ENCODE measurements around the gene KRTAP10-2. TPM values are rescaled to one million over a fixed set of nuclear protein-coding genes. Genes with fewer than 3 reads are reported as not detected.
"Not testable (repeated sequence)": the region's sequence is repeated elsewhere in the genome, so short reads cannot be mapped to it uniquely, and the experiment has no call there.

The KRTAP10-2 gene
- total and polyA plus RNA-seq, 5 donors, result 0.11 TPM; not detected in 4

DNA sequence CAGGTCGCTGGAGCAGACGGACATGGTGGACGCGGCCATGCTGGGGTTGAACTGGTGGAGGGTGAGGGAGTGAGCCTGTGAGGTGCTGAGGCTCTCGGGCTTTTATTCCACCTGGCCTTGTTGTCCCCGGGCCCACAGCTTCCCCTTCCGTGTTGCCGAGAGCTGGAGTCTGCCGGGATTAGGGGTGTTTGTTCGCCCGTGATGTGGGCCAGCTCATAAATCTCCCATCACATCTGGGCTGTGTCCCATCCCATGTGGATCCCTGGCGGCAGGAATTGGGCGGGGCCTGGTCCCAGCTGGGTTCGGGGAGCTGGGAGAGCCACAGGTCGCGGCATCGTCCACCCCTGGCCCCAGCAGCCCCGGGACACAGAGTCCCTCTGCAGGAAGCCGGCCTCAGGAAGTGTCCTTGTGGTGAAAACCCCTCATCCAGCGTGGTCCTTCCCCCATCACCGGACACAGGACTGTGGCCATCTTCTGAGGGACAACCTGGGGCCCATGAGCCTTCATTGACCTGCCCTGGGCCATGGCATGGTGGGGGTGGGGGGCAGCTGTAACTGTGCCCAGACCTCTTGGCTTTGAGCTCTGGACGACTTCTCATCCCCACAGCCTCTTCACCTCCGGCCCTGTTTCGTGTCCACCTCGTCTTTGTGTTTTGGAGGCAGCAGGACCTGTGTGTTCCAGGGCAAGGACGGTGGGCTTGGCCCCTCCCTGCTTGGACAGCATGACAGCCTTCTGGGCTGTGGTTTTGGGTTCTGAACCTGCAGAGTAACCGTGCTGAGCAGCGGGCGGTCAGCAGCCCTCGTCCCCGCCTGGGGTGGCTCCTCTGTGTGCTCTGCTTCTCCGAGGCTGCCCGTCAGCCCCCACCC, 41.4 kb upstream of the KRTAP10-2 start, which contains the start of gene KRTAP10-6:
Gene KRTAP10-6, minus strand, starts transcription at position 60 of the 866 bp plus-strand sequence. Its CDS starts 21 bp downstream, at position 39.
- ATAC-seq, result peak; percentile 17 to 26
- Histone ChIP-seq H3K4me3 (ENCODE audit: low read length) (no peak within 1 kb of the TSS), H3K27ac (ENCODE audit: low read length) (no peak within 1 kb of the TSS), H3K9me3 (ENCODE audit: control insufficient read depth, low read length) (no peaks in the 10 kb centered on the region), H3K27me3 (ENCODE audit: control insufficient read depth, insufficient read depth) (no peaks in the 10 kb centered on the region), H3K4me1 (ENCODE audit: control insufficient read depth, insufficient read depth, low read length) (no peaks in the 10 kb centered on the region)
- 71% methylated on average over 33 of the region's 33 CpGs for WGBS
- DNase-seq, result peak in 1 of 3 donors; percentile 45
- intact Hi-C loops (cut with DNase I), result no loop called here

GRCh38 chr21:44591801-44592130, 40.5 kb upstream of the KRTAP10-2 start:
- H3K27me3 ChIP-seq (ENCODE audit: control insufficient read depth, insufficient read depth); H3K4me1 ChIP-seq (ENCODE audit: control insufficient read depth, insufficient read depth, low read length); H3K27ac ChIP-seq (ENCODE audit: low read length); intact Hi-C loops (cut with DNase I); ATAC-seq; H3K9me3 ChIP-seq (ENCODE audit: control insufficient read depth, low read length); H3K4me3 ChIP-seq (ENCODE audit: low read length); DNase-seq: not testable (repeated sequence)
- 51% methylated on average over 4 of the region's 4 CpGs for WGBS

- H3K4me3 ChIP-seq (ENCODE audit: low read length); ATAC-seq; H3K4me1 ChIP-seq (ENCODE audit: control insufficient read depth, insufficient read depth, low read length); H3K27me3 ChIP-seq (ENCODE audit: control insufficient read depth, insufficient read depth); H3K27ac ChIP-seq (ENCODE audit: low read length); intact Hi-C loops (cut with DNase I); H3K9me3 ChIP-seq (ENCODE audit: control insufficient read depth, low read length): not testable (repeated sequence)
- WGBS, result 57% methylated on average over 18 of the region's 19 CpGs
- DNase-seq, result peak in 1 of 3 donors; percentile 35
Observed at GRCh38 chr21:44590897-44591800, 39.8 kb upstream of the KRTAP10-2 start.

GRCh38 chr21:44590311-44590721, 39.0 kb upstream of the KRTAP10-2 start:
- intact Hi-C loops (cut with DNase I), result no loop called here
- no peak for DNase-seq
- 80% methylated on average over 10 of the region's 10 CpGs for WGBS
- peak in 1 of 2 donors; percentile 34 for ATAC-seq
- Histone ChIP-seq H3K4me3 (ENCODE audit: low read length) (no peak overlapping the region), H3K27me3 (ENCODE audit: control insufficient read depth, insufficient read depth) (no peaks in the 10 kb centered on the region), H3K4me1 (ENCODE audit: control insufficient read depth, insufficient read depth, low read length) (no peaks in the 10 kb centered on the region), H3K27ac (ENCODE audit: low read length) (no peak overlapping the region), H3K9me3 (ENCODE audit: control insufficient read depth, low read length) (no peaks in the 10 kb centered on the region)

- no peak overlapping the region for H3K4me3 ChIP-seq (ENCODE audit: low read length)
- H3K4me1 ChIP-seq (ENCODE audit: control insufficient read depth, insufficient read depth, low read length), result no peaks in the 10 kb centered on the region
- H3K9me3 ChIP-seq (ENCODE audit: control insufficient read depth, low read length), result no peaks in the 10 kb centered on the region
- peak in 1 of 2 donors; percentile 8 for ATAC-seq
- intact Hi-C loops (cut with DNase I), result no loop called here
- no peak overlapping the region for H3K27ac ChIP-seq (ENCODE audit: low read length)
- DNase-seq, result peak in 1 of 3 donors; percentile 36
- 74% methylated on average over 24 of the region's 24 CpGs for WGBS
- no peaks in the 10 kb centered on the region for H3K27me3 ChIP-seq (ENCODE audit: control insufficient read depth, insufficient read depth)
Observed at GRCh38 chr21:44589586-44590305, 38.4 kb upstream of the KRTAP10-2 start.

GRCh38 chr21:44589094-44589493, 37.8 kb upstream of the KRTAP10-2 start:
- DNase-seq (no peak), ATAC-seq (no peak)
- 96% methylated on average over 2 of the region's 2 CpGs for WGBS
- H3K27ac ChIP-seq (ENCODE audit: low read length), result no peak overlapping the region
- intact Hi-C loops (cut with DNase I), result no loop called here
- H3K27me3 ChIP-seq (ENCODE audit: control insufficient read depth, insufficient read depth), result no peaks in the 10 kb centered on the region
- no peaks in the 10 kb centered on the region for H3K4me1 ChIP-seq (ENCODE audit: control insufficient read depth, insufficient read depth, low read length)
- no peaks in the 10 kb centered on the region for H3K9me3 ChIP-seq (ENCODE audit: control insufficient read depth, low read length)
- no peak overlapping the region for H3K4me3 ChIP-seq (ENCODE audit: low read length)

- no peak for ATAC-seq
- Histone ChIP-seq H3K4me3 (ENCODE audit: low read length) (no peak overlapping the region), H3K27me3 (ENCODE audit: control insufficient read depth, insufficient read depth) (no peaks in the 10 kb centered on the region), H3K4me1 (ENCODE audit: control insufficient read depth, insufficient read depth, low read length) (no peaks in the 10 kb centered on the region), H3K27ac (ENCODE audit: low read length) (no peak overlapping the region), H3K9me3 (ENCODE audit: control insufficient read depth, low read length) (no peaks in the 10 kb centered on the region)
- intact Hi-C loops (cut with DNase I), result no loop called here
- DNase-seq, result no peak
- WGBS, result 79% methylated on average over 3 of the region's 3 CpGs
Observed at GRCh38 chr21:44585892-44586291, 34.6 kb upstream of the KRTAP10-2 start.

DNA sequence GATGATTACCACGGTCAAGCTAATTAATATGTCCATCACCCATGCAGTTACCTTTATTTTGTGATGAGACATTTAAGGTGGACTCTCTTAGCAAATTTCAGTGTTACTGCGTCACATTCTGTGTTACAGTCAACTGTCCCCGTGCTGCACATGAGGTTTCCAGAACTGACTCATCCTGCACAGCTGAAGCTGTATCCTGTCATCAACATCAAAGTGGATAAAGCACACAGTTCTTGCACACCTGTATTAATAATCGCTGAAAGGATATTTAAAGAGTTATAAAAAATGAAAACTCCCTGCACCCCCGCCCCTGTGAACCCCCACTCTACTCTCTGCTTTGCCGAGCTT, 32.5 kb upstream of the KRTAP10-2 start:
- Histone ChIP-seq H3K27ac (ENCODE audit: low read length) (no peak overlapping the region), H3K4me1 (ENCODE audit: control insufficient read depth, insufficient read depth, low read length) (no peaks in the 10 kb centered on the region), H3K9me3 (ENCODE audit: control insufficient read depth, low read length) (no peaks in the 10 kb centered on the region), H3K27me3 (ENCODE audit: control insufficient read depth, insufficient read depth) (no peaks in the 10 kb centered on the region), H3K4me3 (ENCODE audit: low read length) (no peak overlapping the region)
- 75% methylated on average over 6 of the region's 6 CpGs for WGBS
- ATAC-seq (no peak), DNase-seq (no peak)
- intact Hi-C loops (cut with DNase I), result no loop called here

DNA sequence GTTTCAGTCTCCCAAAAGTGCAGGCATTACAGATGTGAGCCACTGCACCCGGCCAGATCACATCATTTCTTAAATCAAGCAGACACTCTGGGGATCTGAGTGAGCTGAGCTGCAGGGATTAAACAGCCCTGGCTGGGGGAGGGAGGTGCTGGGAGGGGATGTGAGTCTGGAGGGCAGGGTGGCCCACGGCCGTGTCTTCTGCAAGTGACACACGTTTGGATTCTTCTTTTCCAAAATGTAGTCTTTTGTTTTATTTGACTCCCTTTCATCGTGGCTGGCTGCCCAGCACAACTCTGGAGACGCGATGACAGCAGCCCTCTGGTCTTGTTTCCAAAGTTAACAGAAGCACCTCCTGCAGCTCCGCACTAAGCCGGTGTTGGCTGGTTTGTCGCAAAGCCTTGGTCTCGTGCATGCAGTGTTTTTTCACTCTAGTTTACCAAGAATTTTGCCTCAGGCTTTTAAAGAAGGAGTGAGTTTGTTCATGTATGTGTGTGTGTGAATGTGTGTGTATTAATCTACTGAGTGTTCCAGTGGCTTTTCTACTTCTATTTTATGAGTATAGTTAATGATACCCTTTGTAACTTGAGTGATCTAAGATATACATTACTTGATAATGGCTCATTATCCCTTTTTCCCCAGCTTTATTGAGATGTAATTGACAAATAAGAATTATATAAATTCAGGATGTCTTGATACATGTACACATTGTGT, 31.9 kb upstream of the KRTAP10-2 start:
- Histone ChIP-seq H3K4me3 (ENCODE audit: low read length) (no peak overlapping the region), H3K27me3 (ENCODE audit: control insufficient read depth, insufficient read depth) (no peaks in the 10 kb centered on the region), H3K27ac (ENCODE audit: low read length) (no peak overlapping the region), H3K9me3 (ENCODE audit: control insufficient read depth, low read length) (no peaks in the 10 kb centered on the region), H3K4me1 (ENCODE audit: control insufficient read depth, insufficient read depth, low read length) (no peaks in the 10 kb centered on the region)
- peak in 1 of 3 donors; percentile 31 for DNase-seq
- WGBS, result 17% methylated on average over 11 of the region's 11 CpGs
- peak in 1 of 2 donors; percentile 38 for ATAC-seq
- intact Hi-C loops (cut with DNase I), result no loop called here

DNA sequence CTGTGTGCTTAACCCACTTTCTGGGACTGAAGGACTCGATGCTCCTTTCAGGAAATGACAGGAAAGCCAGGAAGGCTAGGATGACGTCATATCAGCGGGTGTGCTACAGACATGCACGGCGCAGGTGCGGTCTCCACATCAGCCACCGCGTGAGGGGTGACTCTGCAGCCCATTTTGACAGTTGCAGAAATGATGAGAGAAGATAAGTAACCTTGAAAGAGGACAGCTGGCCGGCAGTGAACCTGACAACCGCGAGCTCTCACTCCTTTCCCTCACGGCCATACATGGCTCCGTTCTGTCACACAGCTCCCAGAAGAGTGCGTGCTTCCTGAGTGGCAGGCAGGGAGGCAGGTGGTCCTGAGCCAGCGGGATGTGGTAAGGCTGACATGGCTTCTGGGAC, 30.8 kb upstream of the KRTAP10-2 start:
- no peak overlapping the region for H3K27ac ChIP-seq (ENCODE audit: low read length)
- intact Hi-C loops (cut with DNase I), result no loop called here
- DNase-seq (no peak), ATAC-seq (no peak)
- 56% methylated on average over 15 of the region's 15 CpGs for WGBS
- no peak overlapping the region for H3K4me3 ChIP-seq (ENCODE audit: low read length)
- no peaks in the 10 kb centered on the region for H3K4me1 ChIP-seq (ENCODE audit: control insufficient read depth, insufficient read depth, low read length)
- H3K9me3 ChIP-seq (ENCODE audit: control insufficient read depth, low read length), result no peaks in the 10 kb centered on the region
- H3K27me3 ChIP-seq (ENCODE audit: control insufficient read depth, insufficient read depth), result no peaks in the 10 kb centered on the region

Measured in right cardiac atrium (tissue), 5 donors.